HCT116 (cell line): ENCODE measurements around the gene BATF2. TPM values are rescaled to one million over a fixed set of nuclear protein-coding genes. Genes with fewer than 3 reads are reported as not detected.

Experiments
- ATAC-seq: fragments of 200-7000 bp; cut with Tn5 transposase; 2 replicates; pipeline ENCODE4 v1.9.1; 2020; ENCODE audit warnings: mild to moderate bottlenecking, moderate library complexity
- BruUV-seq: library from RNA; stranded (reverse); fragments of 400-500 nt; replicated peaks from 2 replicates; lab custom pipeline; 2021; lab: Mats Ljungman, UMichigan
- CTCF ChIA-PET: fragments of 300-600 bp; sonication (Branson Sonifier 250); formaldehyde crosslinking; loops from one replicate; lab custom pipeline; 2021; ENCODE audit warnings: antibody characterized with exemption; lab: Charles Lee
- POLR2A ChIA-PET: fragments of 300-600, 350-600 bp; sonication (Branson Sonifier 250); formaldehyde crosslinking; loops from one replicate; lab custom pipeline; 2021; ENCODE audit warnings: antibody characterized with exemption; lab: Charles Lee
- RAD21 ChIA-PET, 2 experiments: fragments of 300-600 bp; sonication (Branson Sonifier 250); formaldehyde crosslinking; loops; one replicate each; lab custom pipeline; 2023; ENCODE audit warnings: low total read pairs in 2 of 2; ENCODE audit not compliant: uncharacterized antibody in 2 of 2, unreplicated experiment in 2 of 2, low non-redundant PET in 1 of 2; lab: Charles Lee
- DNase-seq: peaks from one replicate; pipeline ENCODE4 v3.0.0-alpha.2; 2010; ENCODE audit warnings: low read depth, low spot score
- H2AFZ ChIP-seq: fragments of 200-600 bp; shearing (Covaris generic), sonication (generic); 2 replicates; pipeline ENCODE4 v1.6.1; 2017; ENCODE audit warnings: low read depth, mixed run types, mixed read lengths, antibody characterized with exemption, low read length; ENCODE audit not compliant: poor library complexity, severe bottlenecking
- H3K27ac ChIP-seq: 2 replicates; pipeline ENCODE4 v1.5.1; 2012; ENCODE audit warnings: low read depth, low read length
- H3K27me3 ChIP-seq: fragments of 200-600 bp; sonication (generic); 2 replicates; pipeline ENCODE4 v1.6.1; 2016; ENCODE audit warnings: mixed run types, low read length, mixed read lengths; ENCODE audit not compliant: insufficient read depth
- H3K36me3 ChIP-seq, 2 experiments: fragments of 200-500 bp in 1 of 2; fragments of 200-600 bp in 1 of 2; sonication (Bioruptor generic) in 1 of 2; sonication (generic) in 1 of 2; 2 replicates each; pipeline versions ENCODE4 v1.5.1 to v1.6.1; 2014 to 2016; ENCODE audit warnings: low read length in 2 of 2, inconsistent platforms in 1 of 2, mixed read lengths in 1 of 2, mixed run types in 1 of 2; ENCODE audit not compliant: insufficient read depth in 2 of 2, control insufficient read depth in 1 of 2
- H3K4me1 ChIP-seq, 2 experiments: fragments of 200-600 bp in 1 of 2; sonication (generic) in 1 of 2; 2 replicates each; pipeline versions ENCODE4 v1.5.1 to v1.6.1; 2012 to 2017; ENCODE audit warnings: low read length in 2 of 2, inconsistent platforms in 1 of 2, mild to moderate bottlenecking in 1 of 2, mixed read lengths in 1 of 2, mixed run types in 1 of 2, moderate library complexity in 1 of 2; ENCODE audit not compliant: insufficient read depth in 2 of 2, control insufficient read depth in 1 of 2
- H3K4me2 ChIP-seq: fragments of 200-600 bp; sonication (generic); 2 replicates; pipeline ENCODE4 v1.6.1; 2017; ENCODE audit warnings: mixed run types, low read length, mixed read lengths
- H3K4me3 ChIP-seq, 2 experiments: fragments of 200-600 bp in 1 of 2; sonication (generic) in 1 of 2; replicated peaks in 1 of 2; 2 replicates each; pipeline ENCODE4 v1.5.1; 2011 to 2016; ENCODE audit warnings: low read length in 2 of 2, control low read depth in 1 of 2, low read depth in 1 of 2, mild to moderate bottlenecking in 1 of 2, mixed read lengths in 1 of 2, mixed run types in 1 of 2
- H3K79me2 ChIP-seq: fragments of 200-600 bp; sonication (generic); 2 replicates; pipeline ENCODE4 v1.6.1; 2017; ENCODE audit warnings: mild to moderate bottlenecking, mixed run types, low read length, moderate library complexity, mixed read lengths; ENCODE audit not compliant: insufficient read depth
- H3K9ac ChIP-seq: fragments of 200-600 bp; sonication (generic); 2 replicates; pipeline ENCODE4 v1.6.1; 2016; ENCODE audit warnings: low read length, mixed read lengths
- H3K9me2 ChIP-seq: fragments of 200-600 bp; sonication (generic), shearing (Covaris generic); 2 replicates; pipeline ENCODE4 v1.6.1; 2017; ENCODE audit warnings: mixed run types, mild to moderate bottlenecking, moderate library complexity; ENCODE audit not compliant: insufficient read depth
- H3K9me3 ChIP-seq, 2 experiments: fragments of 200-500 bp in 1 of 2; fragments of 200-600 bp in 1 of 2; sonication (Bioruptor generic) in 1 of 2; sonication (generic) in 1 of 2; 2 replicates each; pipeline ENCODE4 v1.6.1; 2014 to 2017; ENCODE audit warnings: low read length in 2 of 2, mixed read lengths in 2 of 2, inconsistent platforms in 1 of 2, low read depth in 1 of 2, mild to moderate bottlenecking in 1 of 2, mixed run types in 1 of 2, moderate library complexity in 1 of 2; ENCODE audit not compliant: control insufficient read depth in 1 of 2, insufficient read depth in 1 of 2
- H4K20me1 ChIP-seq: fragments of 200-600 bp; sonication (generic), shearing (Covaris generic); 2 replicates; pipeline ENCODE4 v1.6.1; 2017; ENCODE audit warnings: mixed run types, mild to moderate bottlenecking, moderate library complexity; ENCODE audit not compliant: insufficient read depth
- POLR2A ChIP-seq: IDR thresholded peaks from 2 replicates; pipeline ENCODE4 v1.7.0; 2011; ENCODE audit warnings: borderline replicate concordance; ENCODE audit not compliant: insufficient read depth, insufficient read length; ENCODE audit errors: extremely low read depth
- SIN3A ChIP-seq: IDR thresholded peaks from 2 replicates; pipeline ENCODE4 v1.6.1; 2012; ENCODE audit warnings: low read depth
- SP1 ChIP-seq: IDR thresholded peaks from 2 replicates; pipeline ENCODE4 v1.6.1; 2012; ENCODE audit warnings: low read depth
- intact Hi-C: fragments of 100-400 bp; cut with micrococcal nuclease; formaldehyde crosslinking; loops from 2 replicates; pipeline ENCODE4 v1.10.0; 2022
- total RNA-seq: library from RNA; stranded (reverse); gene quantifications from one replicate; pipeline ENCODE4 v1.2.1, GENCODE V29; 2021; ENCODE audit not compliant: unreplicated experiment
- TF ChIP-seq, protein P1 (sequence below), 3 experiments: fragments of 200-600 bp in 1 of 3; sonication (generic) in 1 of 3; IDR thresholded peaks in 2 of 3; conservative IDR thresholded peaks in 1 of 3; 2 replicates each; pipeline ENCODE4 v1.5.1; 2012 to 2017; ENCODE audit warnings: low read depth in 2 of 3, low read length in 2 of 3, antibody characterized with exemption in 1 of 3, borderline replicate concordance in 1 of 3, control low read depth in 1 of 3, mild to moderate bottlenecking in 1 of 3, mixed read lengths in 1 of 3, mixed run types in 1 of 3, moderate library complexity in 1 of 3; ENCODE audit not compliant: insufficient read depth in 1 of 3

Gene BATF2
- total RNA-seq, 1 experiment from 2014 or later, result 2.1 TPM

GRCh38 chr11:65040847-65041622 lies 44.3 kb upstream of the BATF2 start, which contains the start of gene SAC3D1 (continued):
- TF ChIP-seq, protein P1, sequence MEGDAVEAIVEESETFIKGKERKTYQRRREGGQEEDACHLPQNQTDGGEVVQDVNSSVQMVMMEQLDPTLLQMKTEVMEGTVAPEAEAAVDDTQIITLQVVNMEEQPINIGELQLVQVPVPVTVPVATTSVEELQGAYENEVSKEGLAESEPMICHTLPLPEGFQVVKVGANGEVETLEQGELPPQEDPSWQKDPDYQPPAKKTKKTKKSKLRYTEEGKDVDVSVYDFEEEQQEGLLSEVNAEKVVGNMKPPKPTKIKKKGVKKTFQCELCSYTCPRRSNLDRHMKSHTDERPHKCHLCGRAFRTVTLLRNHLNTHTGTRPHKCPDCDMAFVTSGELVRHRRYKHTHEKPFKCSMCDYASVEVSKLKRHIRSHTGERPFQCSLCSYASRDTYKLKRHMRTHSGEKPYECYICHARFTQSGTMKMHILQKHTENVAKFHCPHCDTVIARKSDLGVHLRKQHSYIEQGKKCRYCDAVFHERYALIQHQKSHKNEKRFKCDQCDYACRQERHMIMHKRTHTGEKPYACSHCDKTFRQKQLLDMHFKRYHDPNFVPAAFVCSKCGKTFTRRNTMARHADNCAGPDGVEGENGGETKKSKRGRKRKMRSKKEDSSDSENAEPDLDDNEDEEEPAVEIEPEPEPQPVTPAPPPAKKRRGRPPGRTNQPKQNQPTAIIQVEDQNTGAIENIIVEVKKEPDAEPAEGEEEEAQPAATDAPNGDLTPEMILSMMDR (IDR thresholded peaks at IDR 0.05 in 2 of 3, conservative IDR thresholded peaks at IDR 0.05 in 1 of 3; ENCODE audit: borderline replicate concordance in 1 of 3, insufficient read depth in 1 of 3, low read depth in 2 of 3, low read length in 2 of 3), result no peak
- peak; percentile 40; the same call in 1 of the 2 replicates for TF ChIP-seq SIN3A

DNA sequence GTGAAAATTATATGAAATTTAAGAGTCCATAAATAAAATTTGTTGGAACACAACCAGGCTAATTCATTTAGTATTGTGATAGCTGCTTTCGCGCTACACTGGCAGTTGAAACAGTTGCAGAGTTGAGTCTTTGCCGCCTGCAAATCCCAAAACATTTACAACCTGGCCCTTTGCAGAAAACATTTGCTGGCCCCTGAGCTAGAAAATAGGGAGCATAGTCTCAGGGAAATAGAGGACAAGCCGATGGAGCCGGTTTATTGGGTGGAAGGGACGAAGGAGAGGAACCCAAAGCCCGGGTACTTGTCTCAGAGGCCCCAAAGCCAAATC lies 43.7 kb upstream of the BATF2 start:
- ChIA-PET RAD21 (no interaction called here), CTCF (interaction anchor here (1.6 kb wide), 1 partner anchor 27 kb away, joined by 9 read pairs; the partner anchor contains the start of gene ARL2), POLR2A (interaction anchor here (0.9 to 1.7 kb wide), 3 partner anchors 10 to 71 kb away, joined by 4 to 5 read pairs (median 5); partner anchors contain the start of gene TM7SF2)
- TF ChIP-seq POLR2A (peak; percentile 27), SP1 (no peak)
- BruUV-seq, result no TSS peak
- Histone ChIP-seq H3K4me3 (peak overlapping the region; percentile 83 to 92), H3K36me3 (peaks cover 2 to 8% of the 10 kb centered on the region in 2 experiments; a peak in 2 of 4 replicates), H3K27me3 (no peaks in the 10 kb centered on the region), H3K4me1 (peaks cover 32 to 38% of the 10 kb centered on the region in 2 experiments), H3K79me2 (peaks cover 25% of the 10 kb centered on the region), H3K4me2 (peak overlapping the region; percentile 92), H3K27ac (peak overlapping the region; percentile 97), H3K9ac (peak overlapping the region; percentile 91), H2AFZ (no peak overlapping the region), H4K20me1 (no peaks in the 10 kb centered on the region), H3K9me2 (no peaks in the 10 kb centered on the region), H3K9me3 (no peaks in the 10 kb centered on the region)
- intact Hi-C loops, result loop anchor here (5.0 kb wide), 1 partner anchor 42 kb away; the partner anchor contains the start of genes CDCA5 and ZFPL1
- no peak for DNase-seq
- no peak for ATAC-seq
